GM19438 (cell line): Measurements from ENCODE around the gene RAET1E.
"Not testable (repeated sequence)": the region's sequence is repeated elsewhere in the genome, so short reads cannot be mapped to it uniquely, and the experiment has no call there.

Experiments used
- ATAC-seq: cut with Tn5 transposase; IDR thresholded peaks from one replicate; pipeline ENCODE4 v1.9.1; 2021; ENCODE audit warnings: low read depth; ENCODE audit not compliant: unreplicated experiment

The RAET1E gene

DNA sequence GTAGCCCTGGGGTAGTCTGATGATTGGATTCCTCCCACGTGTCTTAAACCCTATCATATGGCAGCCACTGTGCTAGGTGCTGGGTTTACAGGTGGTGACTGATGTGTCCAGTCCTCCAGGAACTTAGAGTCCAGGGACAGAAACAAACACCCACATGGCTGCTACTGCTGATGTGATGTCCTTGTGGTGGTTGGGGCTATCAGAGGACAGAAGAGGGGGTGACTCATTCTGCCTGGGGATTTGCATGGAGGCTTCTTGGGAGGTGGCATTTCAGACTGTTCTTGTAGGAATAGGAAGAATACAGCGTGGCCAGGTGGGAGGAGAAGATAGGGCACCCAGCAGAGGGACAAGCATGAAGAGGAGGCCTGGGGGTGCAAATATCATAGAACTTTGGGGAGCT lies 15.2 kb upstream of the RAET1E start:
- no peak for ATAC-seq

DNA sequence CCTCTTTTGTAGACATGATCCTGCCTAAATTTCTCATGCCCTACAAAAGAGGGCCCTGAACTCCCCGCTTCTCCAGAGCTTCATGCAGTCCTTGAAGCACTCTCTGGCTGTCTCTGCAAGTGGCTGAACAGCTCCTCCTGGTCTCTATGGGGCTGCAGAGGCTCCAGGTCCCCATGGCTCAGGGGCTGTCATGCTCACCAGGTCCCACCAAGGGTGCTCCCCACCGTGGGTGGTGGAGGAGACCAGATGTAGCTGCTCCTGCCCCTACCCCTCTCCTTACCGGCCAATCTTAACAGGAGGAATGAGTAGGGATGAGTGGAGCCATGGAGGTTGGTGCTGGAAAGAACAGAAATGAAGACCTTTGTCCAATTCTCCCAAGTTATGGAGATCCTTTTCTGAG lies 14.8 kb upstream of the RAET1E start:
- not testable (repeated sequence) for ATAC-seq

DNA sequence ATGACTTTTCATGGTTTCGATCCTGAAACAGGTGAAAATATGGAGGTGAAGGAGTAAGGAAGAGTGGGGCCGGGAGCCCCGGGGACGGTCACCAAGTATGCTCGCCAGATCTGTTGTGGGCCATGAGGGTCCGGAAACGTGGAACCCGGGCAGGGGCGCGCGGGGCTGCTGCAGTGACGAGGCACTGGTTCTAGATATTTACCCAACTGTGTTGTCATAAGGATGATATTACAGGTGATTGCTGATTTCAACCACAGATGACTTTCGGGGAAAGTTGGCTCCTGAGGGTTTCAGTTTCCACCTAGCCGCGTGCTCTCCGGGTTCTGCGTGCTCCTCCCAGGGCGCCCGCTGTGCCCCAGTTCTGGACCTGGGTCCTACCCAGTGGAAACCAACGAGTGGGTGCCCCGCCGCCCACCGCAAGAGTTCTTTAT lies 12.8 kb upstream of the RAET1E start:
- ATAC-seq, result no peak

DNA sequence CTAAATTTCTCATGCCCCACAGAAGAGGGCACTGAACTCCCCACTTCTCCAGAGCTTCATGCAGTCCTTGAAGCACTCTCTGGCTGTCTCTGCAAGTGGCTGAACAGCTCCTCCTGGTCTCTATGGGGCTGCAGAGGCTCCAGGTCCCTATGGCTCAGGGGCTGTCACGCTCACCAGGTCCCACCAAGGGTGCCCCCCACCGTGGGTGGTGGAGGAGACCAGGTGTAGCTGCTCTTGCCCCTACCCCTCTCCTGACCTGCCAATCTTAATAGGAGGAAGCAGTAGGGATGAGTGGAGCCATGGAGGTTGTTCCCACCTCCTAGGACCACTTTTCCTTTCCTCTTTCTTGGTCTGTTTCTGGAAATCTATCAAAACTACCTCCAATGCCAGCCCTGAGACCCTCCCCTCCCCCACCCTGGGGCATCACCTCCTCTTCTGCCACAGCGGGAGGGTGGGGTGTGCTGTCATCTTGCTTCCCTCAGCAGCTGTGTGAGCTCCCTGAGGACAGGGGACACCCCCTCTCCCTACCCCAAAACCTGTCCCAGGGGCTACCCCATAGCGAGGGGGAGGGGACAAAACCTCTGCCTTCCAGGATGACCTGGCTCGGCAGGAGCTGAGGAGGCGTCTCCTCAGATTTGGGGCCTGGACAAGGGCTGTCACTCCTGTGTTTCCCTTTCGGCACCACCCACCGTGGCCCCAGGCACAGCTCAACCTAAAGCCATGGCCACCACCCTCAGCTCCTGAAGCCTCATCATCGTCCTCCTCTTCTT lies 12.0 kb upstream of the RAET1E start:
- no peak for ATAC-seq

DNA sequence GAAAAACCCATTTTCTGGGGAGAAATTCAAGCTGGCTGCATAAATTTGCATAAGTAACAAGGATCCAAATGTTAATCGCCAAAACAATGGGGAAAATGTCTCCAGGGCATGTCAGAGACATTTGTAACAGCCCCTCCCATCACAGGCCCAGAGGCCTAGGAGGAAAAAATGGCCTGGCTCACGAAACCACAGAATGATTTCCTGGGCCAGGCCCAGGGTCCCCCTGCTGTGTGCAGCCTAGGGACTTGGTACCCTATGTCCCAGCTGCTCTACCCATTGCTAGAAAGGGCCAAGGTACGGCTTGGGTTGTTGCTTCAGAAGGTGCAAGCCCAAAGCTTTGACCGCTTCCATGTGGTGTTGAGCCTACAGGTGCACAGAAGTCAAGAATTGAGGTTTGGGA lies 10.6 kb upstream of the RAET1E start:
- ATAC-seq, result not testable (repeated sequence)

DNA sequence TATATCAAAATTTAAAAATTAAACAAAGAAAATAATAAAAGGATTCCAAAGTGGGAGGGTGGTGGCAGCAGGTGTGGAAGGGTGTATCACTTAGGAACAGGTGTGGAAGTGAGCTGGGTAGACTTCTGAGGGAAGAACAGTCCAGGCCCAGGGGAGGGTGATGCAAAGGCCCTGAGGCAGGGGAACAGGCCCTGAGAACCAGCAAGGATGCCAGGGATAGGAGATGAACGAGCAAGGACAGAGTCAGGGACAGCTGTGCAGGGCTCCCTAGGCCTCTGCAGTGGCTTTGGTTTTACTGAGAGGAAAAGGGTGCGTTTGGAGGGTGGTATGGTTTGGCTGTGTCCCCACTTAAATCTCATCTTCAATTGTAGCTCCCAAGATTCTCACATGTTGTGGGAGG lies 9.4 kb upstream of the RAET1E start:
- ATAC-seq, result no peak

DNA sequence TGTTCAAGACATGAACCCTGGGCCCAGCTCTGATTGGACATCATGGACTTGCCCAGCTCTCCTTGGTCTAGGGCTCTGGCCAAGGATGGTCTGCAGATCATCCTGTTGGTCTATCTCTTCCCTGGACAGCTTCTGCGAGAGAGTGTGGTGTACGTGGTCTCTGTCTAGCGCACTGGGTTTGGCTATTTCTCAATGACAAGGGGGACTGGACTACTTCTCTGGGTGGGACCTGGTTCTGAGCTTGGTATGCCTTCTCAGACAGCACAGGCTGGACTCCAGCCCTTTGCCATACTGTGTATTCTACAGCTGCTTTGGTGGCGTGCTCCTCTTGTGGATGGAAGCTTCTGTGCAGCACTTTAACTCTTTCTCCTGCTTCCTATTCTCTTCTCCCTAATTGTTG lies 8.5 kb upstream of the RAET1E start:
- ATAC-seq, result no peak

DNA sequence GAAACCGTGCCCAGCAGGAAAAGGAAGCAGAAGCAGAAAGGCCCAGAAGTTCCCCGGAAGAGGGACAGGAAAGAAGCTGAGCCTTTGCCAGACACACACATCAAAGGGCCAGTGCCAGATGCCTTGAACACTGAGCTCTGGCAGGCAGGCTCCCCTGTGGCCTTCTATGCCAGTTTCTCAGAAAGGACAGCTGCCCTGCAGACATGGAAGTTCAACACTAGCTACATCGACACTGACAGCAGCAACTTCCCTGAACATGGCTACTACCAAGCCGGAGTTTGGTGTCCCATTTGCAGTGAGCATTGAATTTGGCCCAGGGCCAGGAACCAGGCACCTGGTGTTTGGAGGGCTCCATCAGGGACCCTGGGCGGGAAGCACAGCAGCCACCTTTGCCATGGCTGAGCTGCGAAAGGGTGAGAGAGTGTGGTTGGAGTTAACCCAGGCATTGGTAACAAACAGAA lies 8.0 kb upstream of the RAET1E start:
- no peak for ATAC-seq

DNA sequence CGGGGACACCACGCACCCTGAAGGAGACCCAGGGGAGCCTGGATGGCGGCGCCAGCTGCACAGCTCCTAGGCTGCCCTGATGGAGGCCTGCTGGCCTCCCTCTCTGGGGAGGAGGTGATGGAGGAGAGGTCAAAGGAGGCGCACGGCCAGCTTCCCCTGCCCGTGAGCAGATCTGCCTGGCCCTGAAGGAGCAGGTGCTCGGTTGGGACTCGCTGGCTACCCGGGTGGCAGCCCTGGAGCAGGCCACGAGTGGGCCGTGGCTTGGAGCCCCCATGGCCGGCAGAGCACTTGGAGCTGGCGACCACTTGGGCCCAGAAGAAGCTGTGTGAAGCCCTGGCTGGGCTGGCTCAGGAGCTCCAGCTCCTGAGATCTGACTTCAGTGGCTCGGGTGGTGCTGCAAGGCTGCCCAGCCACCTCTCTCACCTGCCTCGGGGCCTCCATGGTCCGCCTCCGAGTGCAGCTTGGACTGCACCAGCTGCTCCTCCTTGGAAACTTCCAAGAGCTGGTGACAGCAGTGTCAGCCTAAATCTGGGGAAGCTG lies 7.5 kb upstream of the RAET1E start:
- ATAC-seq, result no peak

DNA sequence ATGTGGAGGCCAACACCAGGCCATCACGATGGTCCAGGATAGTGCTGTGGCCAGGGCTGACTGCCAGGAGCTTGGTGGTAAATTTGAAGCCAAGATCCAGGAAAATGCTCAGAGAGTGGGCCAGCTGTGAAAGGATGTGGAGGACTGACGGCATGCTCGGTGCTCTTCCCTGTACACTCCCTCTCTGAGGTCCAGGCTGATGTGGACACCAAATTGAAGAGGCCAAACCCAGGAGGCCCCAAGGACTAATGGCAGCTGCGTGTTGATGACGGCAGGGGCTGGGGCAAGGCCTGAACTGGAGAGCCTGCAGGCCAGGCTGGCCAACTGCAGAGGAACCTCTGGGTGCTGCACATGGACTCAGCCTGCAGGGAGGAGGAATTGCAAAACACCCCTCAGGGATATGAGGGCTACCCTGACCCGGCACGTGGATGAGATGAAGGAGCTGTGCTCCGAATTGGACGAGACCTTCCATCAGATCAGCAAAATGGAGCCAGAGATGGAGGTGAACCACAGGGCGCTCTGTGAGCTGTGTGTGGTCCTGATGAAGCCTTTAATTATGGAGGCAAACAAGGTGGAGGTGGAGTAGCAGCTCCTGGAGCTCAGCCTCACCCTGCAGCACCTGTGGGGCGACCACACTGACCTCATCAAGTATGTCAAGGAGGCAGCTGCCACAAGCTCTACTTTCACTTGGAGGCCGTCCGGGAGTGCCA lies 6.9 kb upstream of the RAET1E start:
- ATAC-seq, result no peak

DNA sequence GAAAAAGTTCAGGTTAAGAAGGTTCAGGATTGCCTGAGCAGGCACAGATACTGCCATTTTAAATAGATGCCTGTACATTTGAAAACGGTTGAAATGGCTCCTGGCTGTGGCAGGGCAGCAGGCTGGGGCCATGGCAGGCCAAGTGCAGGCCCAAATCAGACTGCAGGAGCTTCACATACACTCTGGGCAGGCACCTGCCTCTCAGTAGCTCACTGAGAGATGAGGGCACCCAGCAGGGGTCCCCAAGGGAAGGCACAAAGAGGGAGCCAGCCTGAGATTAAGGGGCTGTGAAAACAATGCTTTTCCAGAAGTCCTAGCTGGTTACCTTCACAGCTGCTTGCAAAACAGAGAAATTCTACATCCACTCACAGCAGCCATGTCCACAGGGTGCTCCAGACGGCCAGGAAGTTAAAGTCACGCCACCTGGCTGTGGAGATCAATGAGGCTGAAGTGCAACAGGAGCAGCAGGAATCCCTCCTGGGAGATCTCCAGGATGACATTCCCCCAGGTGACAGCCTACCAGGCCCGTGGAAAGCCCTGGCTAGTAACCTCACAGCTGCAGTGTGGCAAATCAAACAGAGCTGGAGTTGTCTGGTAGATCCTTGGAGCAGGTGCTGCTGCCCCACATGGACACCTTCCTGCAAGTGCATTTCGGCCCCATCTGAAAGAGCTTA lies 6.2 kb upstream of the RAET1E start:
- ATAC-seq, result no peak

DNA sequence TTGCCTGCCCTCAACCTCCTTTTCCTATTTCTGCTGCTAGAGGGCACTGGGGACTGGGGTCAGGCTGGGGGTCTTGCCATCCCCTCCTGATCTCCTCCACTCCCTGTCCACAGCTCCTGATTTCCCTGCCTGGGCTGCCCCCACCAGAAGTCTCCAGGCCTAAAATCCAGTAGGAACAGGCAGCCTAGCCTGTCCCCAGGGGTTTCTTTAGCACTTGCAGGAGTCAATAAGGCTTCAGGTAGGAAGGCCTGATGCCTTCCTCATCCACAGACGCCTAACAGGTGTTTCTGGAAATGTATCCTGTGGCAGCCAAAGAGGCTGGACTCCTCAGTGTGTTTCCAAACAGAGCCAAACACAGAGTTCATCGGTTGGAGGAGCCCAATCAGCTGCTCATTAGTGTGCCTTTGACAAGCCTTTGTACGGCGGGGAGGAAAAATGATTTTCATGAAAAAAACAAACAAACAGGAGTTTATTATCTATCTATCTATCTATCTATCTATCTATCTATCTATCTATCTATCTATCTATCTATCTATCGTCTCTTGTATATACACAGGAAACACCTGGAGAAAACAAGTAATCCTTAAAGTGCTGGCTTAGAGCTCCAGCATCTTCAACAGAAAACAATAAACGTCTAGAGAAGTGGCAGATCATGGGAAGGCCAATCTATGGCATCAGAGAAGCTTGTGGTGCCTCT lies 3.7 kb upstream of the RAET1E start:
- no peak for ATAC-seq

DNA sequence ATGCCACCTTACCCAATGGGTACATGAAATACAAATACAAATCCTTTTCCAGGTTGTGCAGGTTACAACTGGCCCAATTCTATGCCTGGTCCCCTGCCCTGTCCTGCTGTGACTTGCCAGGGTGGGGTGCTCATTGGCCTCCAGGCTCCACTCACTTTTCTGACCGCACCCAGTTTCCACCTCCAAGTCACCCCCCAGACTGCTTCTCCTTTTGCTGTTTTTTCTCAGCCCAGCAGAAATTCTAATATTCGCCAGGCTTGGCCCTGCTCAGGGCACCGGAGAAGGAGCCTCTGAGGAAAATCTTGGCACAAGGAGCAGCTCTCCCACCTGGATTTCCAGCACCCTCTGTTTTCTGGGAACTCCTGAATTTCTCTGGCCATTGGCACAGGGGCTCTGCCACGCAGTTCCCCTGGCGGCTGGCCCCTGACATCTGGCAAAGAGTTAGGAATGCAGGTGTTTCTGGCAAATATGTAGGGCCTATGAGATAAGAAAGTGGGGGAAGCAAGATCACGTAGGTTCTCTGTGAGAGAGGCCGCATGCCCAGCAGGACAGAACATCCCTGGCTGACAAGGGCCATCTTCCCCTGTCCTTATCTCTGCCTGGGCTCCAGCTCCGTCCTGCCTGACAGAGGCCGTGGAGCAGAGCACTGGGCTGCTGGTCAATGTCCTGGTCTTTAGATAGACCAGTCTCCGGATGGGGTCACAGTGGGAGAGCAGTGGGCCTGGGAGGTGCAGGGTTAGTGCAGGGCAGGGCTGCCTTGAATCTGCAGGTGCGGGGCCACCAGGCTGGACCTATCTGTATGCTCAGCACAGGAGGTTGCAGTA lies 2.9 kb upstream of the RAET1E start:
- ATAC-seq, result no peak

DNA sequence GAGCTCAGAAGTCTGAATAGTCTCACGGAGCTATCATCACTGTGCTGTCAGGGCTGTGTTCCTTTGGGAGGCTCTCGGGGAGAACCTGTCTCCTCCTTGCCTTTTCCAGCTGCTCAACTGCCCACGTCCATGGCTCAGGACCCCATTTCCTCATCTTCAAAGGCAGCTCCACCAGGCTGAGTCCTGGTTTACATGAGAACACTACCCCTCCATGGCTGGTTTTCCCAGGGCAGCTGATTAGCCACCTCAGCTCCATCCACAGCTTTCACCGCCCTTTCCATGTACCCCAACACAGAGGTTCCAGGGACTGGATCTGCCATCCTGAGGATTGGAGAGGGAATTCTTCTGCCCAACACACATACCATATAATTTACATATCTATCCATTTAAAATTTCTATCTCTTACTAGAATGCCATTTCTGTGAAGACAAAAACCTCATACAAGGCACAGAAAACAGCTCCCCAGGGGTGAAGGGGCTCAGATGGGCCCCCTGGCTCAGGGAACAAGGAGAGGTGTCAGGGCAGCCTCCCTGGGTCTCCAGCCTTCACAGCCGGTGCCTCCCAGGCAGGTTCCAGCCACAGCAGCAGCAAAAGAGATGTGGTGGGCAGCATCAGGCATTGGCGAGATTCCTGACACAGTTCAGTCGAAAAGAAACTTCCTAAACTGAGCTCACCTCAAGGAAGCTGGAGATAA lies 2.2 kb upstream of the RAET1E start:
- ATAC-seq, result no peak

DNA sequence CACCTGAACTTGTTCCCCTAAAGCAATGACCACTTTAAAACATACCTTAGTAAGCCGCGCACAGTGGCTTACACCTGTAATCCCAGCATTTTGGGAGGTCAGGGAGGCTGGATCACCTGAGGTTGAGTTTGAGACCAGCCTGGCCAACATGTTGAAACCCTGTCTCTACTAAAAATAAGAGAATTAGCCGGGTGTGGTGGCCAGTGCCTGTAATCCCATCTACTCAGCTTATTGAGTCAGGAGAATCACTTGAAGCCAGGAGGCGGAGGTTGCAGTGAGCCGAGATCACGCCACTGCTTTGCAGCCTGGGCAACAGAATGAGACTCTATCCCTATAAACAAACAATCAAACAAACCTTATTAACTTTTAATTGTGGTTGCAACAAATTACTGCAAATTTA lies 1.6 kb upstream of the RAET1E start:
- no peak for ATAC-seq

DNA sequence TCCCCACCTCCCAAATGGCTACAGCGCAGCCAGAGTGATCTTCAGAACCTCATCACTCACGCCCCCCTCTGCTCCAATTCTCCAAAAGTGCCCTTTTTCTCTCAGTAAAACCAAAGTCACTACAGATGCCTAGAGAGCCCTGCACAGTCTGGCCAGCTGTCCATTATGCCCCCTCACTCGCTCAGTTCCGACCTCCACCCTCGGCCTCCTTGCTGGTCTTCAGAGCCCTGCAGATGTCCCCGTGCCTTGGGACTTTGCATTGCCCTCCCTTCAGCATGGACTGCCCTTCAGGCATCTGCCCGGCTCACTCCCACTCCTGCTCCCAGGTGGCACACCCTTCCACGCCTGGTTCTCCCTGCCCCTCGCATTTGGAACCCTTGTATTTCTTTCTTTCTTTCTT lies 1.1 kb upstream of the RAET1E start:
- no peak for ATAC-seq

DNA sequence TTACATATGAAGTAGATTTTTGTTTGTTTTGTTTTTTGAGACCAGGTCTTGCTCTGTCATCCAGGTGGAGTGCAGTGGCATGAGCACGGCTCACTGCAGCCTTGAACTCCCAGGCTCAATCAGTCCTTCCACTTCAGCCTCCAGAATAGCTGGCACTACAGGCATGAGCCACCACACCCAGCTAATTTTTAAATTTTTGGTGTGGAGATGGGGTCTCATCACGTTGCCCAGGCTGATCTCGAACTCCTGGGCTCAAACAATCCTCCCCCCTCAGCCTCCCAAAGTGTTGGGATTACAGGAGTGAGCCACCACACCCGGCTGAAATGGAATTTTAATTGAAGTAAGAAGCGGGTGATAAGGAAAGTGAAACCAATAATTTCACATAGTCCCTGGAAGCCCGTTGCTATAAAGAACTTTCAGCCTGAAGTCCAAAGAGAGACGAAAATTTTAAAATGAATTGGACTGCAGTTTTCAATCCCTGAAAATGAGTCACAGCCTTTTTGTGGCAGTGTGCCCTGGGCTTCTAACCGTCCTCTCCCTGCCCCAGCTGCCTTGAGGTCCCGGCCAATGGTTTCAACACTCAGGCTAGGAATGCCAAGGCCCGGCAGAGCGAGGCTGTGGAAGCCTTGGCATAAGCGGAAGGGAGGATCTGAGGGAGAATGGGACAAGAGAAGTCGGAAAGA lies 757 bp downstream of the RAET1E start:
- no peak for ATAC-seq

DNA sequence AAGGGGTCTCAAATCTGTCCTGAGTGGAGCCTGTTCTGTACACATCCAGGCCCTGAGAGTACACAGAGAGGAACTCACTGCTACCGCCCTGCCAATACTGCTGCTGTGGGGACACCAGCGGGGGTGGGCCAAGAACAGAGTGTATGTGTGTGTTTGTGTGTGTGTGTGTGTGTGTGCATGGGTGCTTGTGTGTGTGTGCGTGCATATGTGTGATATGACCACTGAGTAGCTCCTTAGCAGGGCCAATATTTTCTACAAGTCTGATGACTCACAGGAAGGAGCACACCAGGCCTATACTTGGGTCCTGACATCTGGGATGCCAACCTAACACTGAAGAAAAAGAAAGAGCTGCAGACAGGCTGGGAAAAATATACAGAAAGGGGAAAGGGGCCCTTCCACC lies 1.4 kb downstream of the RAET1E start:
- ATAC-seq, result no peak

DNA sequence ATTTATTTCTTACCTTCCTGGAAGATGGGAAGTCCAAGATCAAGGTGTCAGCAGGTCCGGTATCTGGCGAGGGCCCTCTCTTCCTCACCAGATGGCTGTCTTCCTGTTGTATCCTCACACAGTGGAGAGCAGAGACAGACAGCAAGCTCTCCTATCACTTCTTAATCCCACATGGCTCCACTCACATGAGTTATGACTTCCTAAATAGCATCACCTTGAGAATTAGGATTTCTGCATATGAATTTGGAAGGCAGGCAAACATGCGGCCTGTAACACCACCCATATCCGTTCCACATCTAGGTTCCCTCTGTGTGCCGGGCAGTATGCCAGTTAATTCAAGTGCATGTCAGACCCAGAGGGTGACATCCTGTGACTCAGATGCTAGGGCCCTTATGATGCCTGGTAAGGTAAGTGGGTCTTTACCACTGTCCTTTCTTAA lies 2.1 kb downstream of the RAET1E start:
- no peak for ATAC-seq
